Measurements from ENCODE around the gene CHI3L1. TPM values are rescaled to one million over a fixed set of nuclear protein-coding genes. Genes with fewer than 3 reads are reported as not detected.

CHI3L1 gene
- total RNA-seq, 1 experiment from 2014 or later = not detected

DNA sequence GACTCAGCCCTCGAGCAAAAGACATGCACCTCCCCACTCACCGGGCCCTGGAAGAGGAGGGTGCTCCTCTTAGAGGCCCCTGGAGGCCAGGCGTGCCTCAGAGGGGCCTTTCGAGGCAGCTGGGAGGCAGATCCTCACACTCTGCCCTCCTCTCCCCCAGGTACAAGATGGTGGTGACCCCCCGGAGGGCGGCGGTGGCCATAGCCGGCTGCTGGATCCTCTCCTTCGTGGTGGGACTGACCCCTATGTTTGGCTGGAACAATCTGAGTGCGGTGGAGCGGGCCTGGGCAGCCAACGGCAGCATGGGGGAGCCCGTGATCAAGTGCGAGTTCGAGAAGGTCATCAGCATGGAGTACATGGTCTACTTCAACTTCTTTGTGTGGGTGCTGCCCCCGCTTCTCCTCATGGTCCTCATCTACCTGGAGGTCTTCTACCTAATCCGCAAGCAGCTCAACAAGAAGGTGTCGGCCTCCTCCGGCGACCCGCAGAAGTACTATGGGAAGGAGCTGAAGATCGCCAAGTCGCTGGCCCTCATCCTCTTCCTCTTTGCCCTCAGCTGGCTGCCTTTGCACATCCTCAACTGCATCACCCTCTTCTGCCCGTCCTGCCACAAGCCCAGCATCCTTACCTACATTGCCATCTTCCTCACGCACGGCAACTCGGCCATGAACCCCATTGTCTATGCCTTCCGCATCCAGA is 21.3 kb downstream of the CHI3L1 start:
- no peak overlapping the region for H4K8ac ChIP-seq (replicated peaks; ENCODE audit: insufficient read length, low read depth, low read length)
- H3K23ac ChIP-seq (ENCODE audit: insufficient read length, low read depth, low read length) = no peak overlapping the region
- no peak overlapping the region for H2AK5ac ChIP-seq (ENCODE audit: insufficient read length, low read length)
- H2BK5ac ChIP-seq (ENCODE audit: insufficient read length, low read length) = no peak overlapping the region
- no peak overlapping the region; a peak in 1 of 7 replicates for H3K27ac Mint-ChIP-seq
- no peak overlapping the region for H3K4me2 ChIP-seq (ENCODE audit: insufficient read depth, insufficient read length, low read length)
- no peak for DNase-seq
- H3K4me1 ChIP-seq (ENCODE audit: insufficient read depth, low read length) = no peaks in the 10 kb centered on the region
- no peak overlapping the region for H2AFZ ChIP-seq (ENCODE audit: low read length)
- H3K9me3 Mint-ChIP-seq = no peaks in the 10 kb centered on the region
- H3T11ph ChIP-seq (ENCODE audit: low read length) = no peak overlapping the region
- no peak overlapping the region for H4K5ac ChIP-seq (ENCODE audit: insufficient read length, low read depth, low read length)
- no peaks in the 10 kb centered on the region for H3K23me2 ChIP-seq (ENCODE audit: insufficient read length, low read depth, low read length, poor library complexity, severe bottlenecking)
- peaks cover 3 to 8% of the 10 kb centered on the region in 2 experiments; a peak in 3 of 4 replicates for H3K4me1 Mint-ChIP-seq
- no peaks in the 10 kb centered on the region for H3K79me2 ChIP-seq (ENCODE audit: insufficient read depth, low read length)
- no peaks in the 10 kb centered on the region for H3K36me3 Mint-ChIP-seq (ENCODE audit: insufficient read depth in 1 of 3, low read depth in 3 of 3)
- H2BK15ac ChIP-seq (ENCODE audit: low read depth, low read length) = no peak overlapping the region
- no peak overlapping the region for H3K9ac ChIP-seq (ENCODE audit: extremely low read depth, insufficient read length, low read length)
- no peak overlapping the region for H3K27ac ChIP-seq (ENCODE audit: insufficient read length, low read depth, low read length)
- no CpG with 5 or more reads among the region's 28 CpGs for WGBS (ENCODE audit: extremely low coverage, insufficient read length, low lambda C conversion rate)
- H3K9me3 ChIP-seq (ENCODE audit: control insufficient read depth, low read depth, low read length) = no peaks in the 10 kb centered on the region
- peaks cover 16% of the 10 kb centered on the region for H3K27me3 Mint-ChIP-seq (ENCODE audit: low read depth)
- H3K79me1 ChIP-seq (ENCODE audit: insufficient read depth, low read depth, low read length, poor library complexity, severe bottlenecking) = no peaks in the 10 kb centered on the region
- TF ChIP-seq, protein P1, sequence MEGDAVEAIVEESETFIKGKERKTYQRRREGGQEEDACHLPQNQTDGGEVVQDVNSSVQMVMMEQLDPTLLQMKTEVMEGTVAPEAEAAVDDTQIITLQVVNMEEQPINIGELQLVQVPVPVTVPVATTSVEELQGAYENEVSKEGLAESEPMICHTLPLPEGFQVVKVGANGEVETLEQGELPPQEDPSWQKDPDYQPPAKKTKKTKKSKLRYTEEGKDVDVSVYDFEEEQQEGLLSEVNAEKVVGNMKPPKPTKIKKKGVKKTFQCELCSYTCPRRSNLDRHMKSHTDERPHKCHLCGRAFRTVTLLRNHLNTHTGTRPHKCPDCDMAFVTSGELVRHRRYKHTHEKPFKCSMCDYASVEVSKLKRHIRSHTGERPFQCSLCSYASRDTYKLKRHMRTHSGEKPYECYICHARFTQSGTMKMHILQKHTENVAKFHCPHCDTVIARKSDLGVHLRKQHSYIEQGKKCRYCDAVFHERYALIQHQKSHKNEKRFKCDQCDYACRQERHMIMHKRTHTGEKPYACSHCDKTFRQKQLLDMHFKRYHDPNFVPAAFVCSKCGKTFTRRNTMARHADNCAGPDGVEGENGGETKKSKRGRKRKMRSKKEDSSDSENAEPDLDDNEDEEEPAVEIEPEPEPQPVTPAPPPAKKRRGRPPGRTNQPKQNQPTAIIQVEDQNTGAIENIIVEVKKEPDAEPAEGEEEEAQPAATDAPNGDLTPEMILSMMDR (conservative IDR thresholded peaks at IDR 0.05) = no peak
- no peak overlapping the region; the same call in 1 of the 2 replicates for H3K14ac ChIP-seq (ENCODE audit: insufficient read depth, low read length)
- H3K27me3 ChIP-seq (ENCODE audit: insufficient read depth, low read length) = no peaks in the 10 kb centered on the region
- no peaks in the 10 kb centered on the region for H4K20me1 ChIP-seq (ENCODE audit: control insufficient read depth, insufficient read depth, insufficient read length)
- H3K4ac ChIP-seq (ENCODE audit: low read depth, low read length) = no peak overlapping the region
- no peak overlapping the region for H2BK12ac ChIP-seq (ENCODE audit: insufficient read length, low read depth, low read length)
- no peak overlapping the region for H3K56ac ChIP-seq (ENCODE audit: insufficient read length, low read depth, low read length)
- no peak overlapping the region for H3K18ac ChIP-seq (ENCODE audit: insufficient read length, low read depth, low read length)
- no peak overlapping the region for H2BK120ac ChIP-seq (ENCODE audit: low read depth, low read length, poor library complexity, severe bottlenecking)
- no peak overlapping the region for H2BK20ac ChIP-seq (ENCODE audit: low read depth, low read length, poor library complexity, severe bottlenecking)
- no peak overlapping the region for H4K91ac ChIP-seq (ENCODE audit: insufficient read length, low read depth, low read length)
- no peak overlapping the region for H3K4me3 Mint-ChIP-seq
